ENCODE data around the gene CORO1C.
"Not testable (repeated sequence)": the region's sequence is repeated elsewhere in the genome, so short reads cannot be mapped to it uniquely, and the experiment has no call there.

Gene CORO1C

DNA sequence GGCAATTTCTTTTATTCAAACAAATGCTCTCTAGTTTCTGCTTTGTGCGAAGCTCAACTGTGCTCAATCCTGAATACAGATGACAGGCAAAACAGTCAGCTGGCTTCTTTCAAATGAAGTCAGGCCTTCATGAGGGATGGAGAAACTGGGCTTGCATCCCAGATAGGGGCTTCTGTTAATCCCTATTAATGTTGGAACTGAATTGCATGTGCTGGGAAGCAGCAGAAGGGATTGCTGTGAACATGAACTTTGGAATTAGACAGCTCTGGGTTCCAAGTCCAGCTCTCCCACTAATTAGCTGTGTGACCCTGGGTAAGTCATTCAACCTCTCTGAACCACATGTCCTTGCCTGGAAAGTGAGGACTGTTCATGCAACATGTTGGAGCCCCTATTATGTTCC is 21.1 kb upstream of the CORO1C start:
- no peak for DNase-seq

- no peak for DNase-seq
Measured at GRCh38 chr12:108751821-108752220, 20.5 kb upstream of the CORO1C start.

GRCh38 chr12:108751003-108751402 is 19.7 kb upstream of the CORO1C start:
- not testable (repeated sequence) for DNase-seq

DNA sequence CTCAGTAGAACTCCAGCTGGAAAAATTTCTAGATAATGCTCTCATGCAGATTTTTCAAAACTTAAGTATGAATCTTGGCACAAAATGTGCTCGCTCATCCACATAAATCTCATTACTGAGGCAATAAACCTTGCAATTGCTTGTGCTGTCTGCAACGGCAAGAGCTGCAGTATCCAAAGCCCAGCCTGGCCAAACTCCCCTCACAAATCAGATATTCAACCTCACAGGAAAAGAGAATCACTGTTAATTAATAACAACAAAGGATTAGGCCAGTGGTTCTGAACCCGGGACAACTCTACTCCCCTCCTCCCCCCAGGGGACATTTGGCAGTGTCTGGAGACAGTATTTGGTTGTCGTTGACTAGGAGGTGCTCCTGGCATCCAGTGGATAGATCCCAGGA is 19.2 kb upstream of the CORO1C start:
- DNase-seq = no peak

- DNase-seq = no peak
Measured at GRCh38 chr12:108747563-108747962, 16.2 kb upstream of the CORO1C start.

DNA sequence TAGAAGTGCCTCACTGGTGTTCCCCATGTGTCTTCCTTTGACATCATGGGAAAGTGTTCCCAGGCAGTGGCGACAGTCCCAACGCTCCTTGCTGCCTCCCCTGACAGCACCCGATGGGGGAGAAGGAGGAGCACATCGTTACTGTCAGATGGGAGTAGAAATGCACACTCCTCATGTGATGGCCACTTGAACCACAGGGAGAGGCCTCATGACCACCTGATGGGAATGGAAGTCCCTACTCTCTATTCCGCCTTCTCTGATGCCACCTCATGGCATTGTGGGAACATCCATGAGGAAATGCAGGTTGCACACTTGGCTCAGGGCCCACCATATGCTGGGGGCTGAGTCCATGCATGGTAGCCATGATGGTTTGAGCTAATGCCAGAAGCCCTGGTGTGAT is 14.3 kb upstream of the CORO1C start:
- no peak for DNase-seq

GRCh38 chr12:108744021-108744897 is 12.9 kb upstream of the CORO1C start:
- DNase-seq = no peak

GRCh38 chr12:108738170-108738569 is 6.9 kb upstream of the CORO1C start:
- DNase-seq = no peak

GRCh38 chr12:108735855-108736254 is 4.5 kb upstream of the CORO1C start:
- no peak for DNase-seq

DNA sequence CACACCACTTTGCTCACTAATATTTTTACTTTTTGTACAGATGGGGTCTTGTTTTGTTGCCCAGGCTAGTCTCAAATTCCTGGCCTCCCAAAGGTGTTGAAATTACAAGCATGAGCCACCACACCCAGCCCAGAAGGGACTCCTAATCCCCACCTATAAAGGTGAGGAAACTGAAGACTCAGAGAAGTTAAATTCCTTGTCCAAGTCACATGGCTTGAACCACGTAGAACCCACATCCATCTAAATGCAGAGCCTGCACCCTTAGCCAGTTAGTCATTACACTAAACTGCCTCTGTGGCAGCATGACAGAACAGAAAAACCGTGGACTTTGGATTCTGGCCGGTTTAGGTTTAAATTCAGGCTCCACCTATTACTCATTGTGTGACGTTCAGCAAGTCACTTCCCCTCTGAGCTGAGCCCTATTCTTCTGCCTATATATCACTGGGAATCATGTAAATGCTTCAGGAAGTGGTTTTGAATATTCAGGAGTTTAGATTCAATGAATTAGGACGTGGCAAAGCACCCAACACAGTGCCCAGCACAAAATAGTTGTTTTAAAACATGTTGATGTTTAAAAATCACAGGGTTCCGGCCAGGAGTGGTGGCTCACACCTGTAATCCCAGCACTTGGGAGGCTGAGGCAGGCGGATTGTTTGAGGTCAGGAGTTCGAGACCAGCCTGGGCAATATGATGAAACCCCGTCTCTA is 3.0 kb upstream of the CORO1C start:
- DNase-seq = peak; percentile 20

DNA sequence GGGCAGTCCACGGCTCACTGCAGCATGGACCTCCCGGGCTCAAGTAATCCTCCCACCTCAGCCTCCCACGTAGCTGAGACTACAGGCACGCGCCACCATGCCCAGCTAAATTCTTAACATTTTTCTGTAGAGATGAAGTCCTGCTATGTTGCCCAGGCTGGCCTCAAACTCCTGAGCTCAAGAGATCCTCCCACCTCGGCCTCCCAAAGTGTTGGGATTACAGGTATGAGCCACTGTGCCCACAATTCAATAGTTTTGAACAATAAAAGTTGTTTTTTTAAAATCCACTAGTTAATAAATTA is 1.9 kb upstream of the CORO1C start:
- not testable (repeated sequence) for DNase-seq

GRCh38 chr12:108732489-108733229 is 1.3 kb upstream of the CORO1C start:
- no peak for DNase-seq

DNA sequence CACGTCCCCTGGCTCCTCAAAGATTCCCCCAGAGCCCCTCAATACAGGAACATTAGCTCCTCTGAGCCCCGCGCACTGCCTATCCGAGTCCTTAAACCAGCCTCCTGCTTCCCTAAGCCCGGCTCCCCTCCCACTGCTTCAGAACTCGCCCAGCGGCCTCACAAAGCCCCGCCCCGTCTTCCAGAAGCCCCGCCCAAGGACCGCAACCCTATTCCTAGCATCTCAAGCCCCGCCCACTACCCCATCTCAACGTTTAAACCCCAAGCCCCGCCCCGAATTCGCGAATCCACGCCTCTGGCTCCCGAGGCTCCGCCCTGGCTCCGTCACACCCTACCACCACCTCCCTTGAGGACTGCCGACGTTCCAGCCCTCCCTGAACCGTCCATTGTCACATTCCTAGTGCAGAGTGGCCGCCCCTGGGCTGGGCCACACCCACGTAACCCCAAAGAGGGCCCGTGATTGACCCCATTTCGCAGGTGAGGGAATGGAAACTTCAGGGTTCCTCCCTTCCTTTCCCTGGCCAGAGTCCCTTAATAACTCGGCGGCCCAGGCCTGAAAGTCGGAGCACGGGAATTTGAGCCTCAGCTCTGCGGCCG is 646 bp upstream of the CORO1C start:
- DNase-seq = peak; percentile 97

GRCh38 chr12:108730365-108731104 is 783 bp downstream of the CORO1C start:
- peak; percentile 22 for DNase-seq

GRCh38 chr12:108729612-108730364 is 1.5 kb downstream of the CORO1C start:
- no peak for DNase-seq

DNA sequence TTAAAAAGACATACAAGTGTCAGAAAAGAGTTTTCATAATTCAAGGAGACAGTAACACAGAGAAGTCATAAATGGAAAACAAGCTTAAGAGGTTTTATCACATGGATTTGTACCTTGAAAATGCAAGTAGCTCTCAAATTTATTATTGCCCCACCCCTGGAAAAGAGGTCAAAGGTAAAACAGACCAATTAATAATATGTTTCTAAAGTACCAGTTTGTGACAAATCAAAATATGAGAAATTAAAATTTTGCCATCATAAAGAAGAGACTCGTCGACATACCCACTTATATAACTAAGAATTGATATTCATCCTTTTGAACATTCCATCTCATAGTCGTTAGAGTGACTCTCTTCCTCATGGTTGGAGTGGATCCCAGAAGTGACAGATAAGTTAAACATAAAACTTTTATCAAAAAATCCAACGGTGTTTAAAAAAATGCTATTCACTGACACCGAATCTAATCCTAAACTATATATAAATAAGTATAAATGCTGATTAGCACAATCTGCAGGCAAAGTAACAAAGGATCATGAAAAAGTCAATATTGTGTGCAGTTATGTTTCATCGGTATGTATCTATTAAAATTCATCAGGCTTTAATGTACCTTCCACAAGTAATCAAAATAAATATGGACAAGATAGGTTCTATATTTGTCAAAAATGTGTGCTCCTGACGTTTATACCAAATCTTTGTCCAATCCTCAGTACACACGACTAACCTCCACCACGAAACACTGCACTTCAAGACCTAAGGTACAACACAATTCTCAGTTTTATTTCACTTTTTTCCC is 2.3 kb downstream of the CORO1C start:
- no peak for DNase-seq

GRCh38 chr12:108727868-108728735 is 3.2 kb downstream of the CORO1C start:
- no peak for DNase-seq

DNA sequence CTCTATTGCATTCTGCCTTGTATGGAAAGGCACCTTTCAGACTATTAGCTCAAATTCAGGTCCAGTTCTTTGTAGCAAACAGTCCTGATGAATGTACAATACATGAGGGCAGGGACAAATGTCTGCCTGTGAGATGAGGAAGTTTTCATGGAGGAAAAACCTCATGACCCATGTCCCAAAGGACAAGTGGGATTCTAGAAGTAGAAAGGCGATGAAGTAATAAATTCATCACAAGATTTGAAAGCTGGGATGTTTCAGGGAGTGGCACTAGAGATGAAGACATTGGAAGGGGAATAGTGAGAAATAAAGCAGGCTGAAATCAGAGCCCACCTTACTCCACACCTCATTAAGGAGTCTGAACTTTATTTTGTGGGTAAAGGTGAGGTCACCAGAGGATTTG is 4.2 kb downstream of the CORO1C start:
- DNase-seq = no peak

GRCh38 chr12:108724890-108725151 is 6.5 kb downstream of the CORO1C start:
- no peak for DNase-seq
